Neural progenitor cell (in vitro differentiated cells): ENCODE data around the gene NOS1AP.

Experiments used
- EZH2 ChIP-seq: fragments of 200-600 bp; sonication (generic); IDR thresholded peaks from 2 replicates; pipeline ENCODE4 v1.6.1; 2017; ENCODE audit warnings: antibody characterized with exemption, mild to moderate bottlenecking, moderate library complexity
- EZH2phosphoT487 ChIP-seq: fragments of 200-600 bp; sonication (generic); IDR thresholded peaks from 2 replicates; pipeline ENCODE4 v1.6.1; 2017; ENCODE audit warnings: antibody characterized with exemption
- TF ChIP-seq, protein P1 (sequence below): fragments of 200-600 bp; sonication (generic); IDR thresholded peaks from 2 replicates; pipeline ENCODE4 v1.5.1; 2017; ENCODE audit warnings: antibody characterized with exemption, mild to moderate bottlenecking

DNA sequence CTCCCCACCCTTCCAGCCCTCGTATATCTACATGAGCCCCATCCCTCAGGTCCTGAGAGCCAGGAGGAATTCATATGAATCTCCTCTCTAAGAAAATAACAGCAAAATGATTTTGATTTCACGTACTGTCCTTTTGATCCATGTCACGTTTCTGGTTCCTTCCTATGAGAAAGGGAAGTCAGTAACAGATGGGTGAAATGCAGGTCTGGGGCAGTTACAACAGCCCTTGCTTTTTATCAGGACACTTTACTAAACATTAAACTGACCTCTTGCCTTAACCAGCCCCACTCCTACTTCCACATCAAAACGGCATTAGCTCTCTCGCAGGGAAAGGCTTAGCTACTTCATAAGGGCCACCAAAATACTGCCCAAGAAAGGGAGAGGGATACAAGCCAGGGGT, 248.1 kb downstream of the NOS1AP start:
- TF ChIP-seq, protein P1, sequence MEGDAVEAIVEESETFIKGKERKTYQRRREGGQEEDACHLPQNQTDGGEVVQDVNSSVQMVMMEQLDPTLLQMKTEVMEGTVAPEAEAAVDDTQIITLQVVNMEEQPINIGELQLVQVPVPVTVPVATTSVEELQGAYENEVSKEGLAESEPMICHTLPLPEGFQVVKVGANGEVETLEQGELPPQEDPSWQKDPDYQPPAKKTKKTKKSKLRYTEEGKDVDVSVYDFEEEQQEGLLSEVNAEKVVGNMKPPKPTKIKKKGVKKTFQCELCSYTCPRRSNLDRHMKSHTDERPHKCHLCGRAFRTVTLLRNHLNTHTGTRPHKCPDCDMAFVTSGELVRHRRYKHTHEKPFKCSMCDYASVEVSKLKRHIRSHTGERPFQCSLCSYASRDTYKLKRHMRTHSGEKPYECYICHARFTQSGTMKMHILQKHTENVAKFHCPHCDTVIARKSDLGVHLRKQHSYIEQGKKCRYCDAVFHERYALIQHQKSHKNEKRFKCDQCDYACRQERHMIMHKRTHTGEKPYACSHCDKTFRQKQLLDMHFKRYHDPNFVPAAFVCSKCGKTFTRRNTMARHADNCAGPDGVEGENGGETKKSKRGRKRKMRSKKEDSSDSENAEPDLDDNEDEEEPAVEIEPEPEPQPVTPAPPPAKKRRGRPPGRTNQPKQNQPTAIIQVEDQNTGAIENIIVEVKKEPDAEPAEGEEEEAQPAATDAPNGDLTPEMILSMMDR, result no peak
- TF ChIP-seq EZH2phosphoT487 (no peak), EZH2 (no peak)
